Astrocyte (in vitro differentiated cells and primary cell): Measurements from ENCODE around the gene CROCC2. TPM values are rescaled to one million over a fixed set of nuclear protein-coding genes. Genes with fewer than 3 reads are reported as not detected.

Experiments
- DNase-seq: peaks from one replicate; pipeline ENCODE4 v3.0.0-alpha.2; 2010; ENCODE audit warnings: low read depth
- FAIRE-seq: peaks from 2 replicates; lab custom pipeline; 2011; peaks lifted over from hg19 to GRCh38; lab: Jason Lieb, UNC
- H2AFZ ChIP-seq: 2 replicates; pipeline ENCODE4 v1.6.0; 2012; ENCODE audit warnings: low read depth, low read length, inconsistent platforms
- H3K27ac ChIP-seq: 2 replicates; pipeline ENCODE4 v1.5.1; 2011; ENCODE audit warnings: low read depth, low read length, inconsistent platforms
- H3K27me3 ChIP-seq: 2 replicates; pipeline ENCODE4 v1.6.0; 2011; ENCODE audit warnings: low read length, inconsistent platforms; ENCODE audit not compliant: insufficient read depth
- H3K36me3 ChIP-seq: 2 replicates; pipeline ENCODE4 v1.5.1; 2011; ENCODE audit warnings: low read length, inconsistent platforms; ENCODE audit not compliant: insufficient read depth
- H3K4me1 ChIP-seq: 2 replicates; pipeline ENCODE4 v1.5.1; 2011; ENCODE audit warnings: low read length, inconsistent platforms; ENCODE audit not compliant: insufficient read depth
- H3K4me2 ChIP-seq: 2 replicates; pipeline ENCODE4 v1.6.0; 2012; ENCODE audit warnings: low read length, inconsistent platforms
- H3K4me3 ChIP-seq: 2 replicates; pipeline ENCODE4 v1.5.1; 2011; ENCODE audit warnings: low read depth, mild to moderate bottlenecking, low read length, inconsistent platforms; ENCODE audit not compliant: insufficient read depth
- H3K79me2 ChIP-seq: 2 replicates; pipeline ENCODE4 v1.6.0; 2012; ENCODE audit warnings: mild to moderate bottlenecking, low read length, inconsistent platforms; ENCODE audit not compliant: insufficient read depth
- H3K9ac ChIP-seq: 2 replicates; pipeline ENCODE4 v1.6.0; 2012; ENCODE audit warnings: mild to moderate bottlenecking, low read length, inconsistent platforms
- H3K9me3 ChIP-seq: 2 replicates; pipeline ENCODE4 v1.5.1; 2012; ENCODE audit warnings: low read depth, mild to moderate bottlenecking, low read length, inconsistent platforms; ENCODE audit not compliant: insufficient read depth
- H4K20me1 ChIP-seq: 2 replicates; pipeline ENCODE4 v1.6.0; 2012; ENCODE audit warnings: low read length, inconsistent platforms; ENCODE audit not compliant: insufficient read depth
- H3K27ac Mint-ChIP-seq: one replicate; pipeline ENCODE4 v1.8.0; 2021; ENCODE audit warnings: mild to moderate bottlenecking, mixed read lengths; ENCODE audit not compliant: unreplicated experiment
- H3K27me3 Mint-ChIP-seq: one replicate; pipeline ENCODE4 v1.8.0; 2021; ENCODE audit warnings: low read depth, mixed read lengths; ENCODE audit not compliant: unreplicated experiment
- H3K36me3 Mint-ChIP-seq: one replicate; pipeline ENCODE4 v1.8.0; 2021; ENCODE audit warnings: low read depth, mixed read lengths; ENCODE audit not compliant: unreplicated experiment
- H3K4me1 Mint-ChIP-seq: one replicate; pipeline ENCODE4 v1.8.0; 2021; ENCODE audit warnings: low read depth, mixed read lengths; ENCODE audit not compliant: unreplicated experiment
- H3K4me3 Mint-ChIP-seq: one replicate; pipeline ENCODE4 v1.8.0; 2021; ENCODE audit warnings: mild to moderate bottlenecking, moderate library complexity, mixed read lengths; ENCODE audit not compliant: unreplicated experiment
- H3K9me3 Mint-ChIP-seq: one replicate; pipeline ENCODE4 v1.8.0; 2021; ENCODE audit warnings: mild to moderate bottlenecking, mixed read lengths; ENCODE audit not compliant: unreplicated experiment
- EZH2 ChIP-seq: IDR thresholded peaks from 2 replicates; pipeline ENCODE4 v1.6.1; 2012; ENCODE audit warnings: mild to moderate bottlenecking, low read length, inconsistent platforms; ENCODE audit not compliant: insufficient read depth
- total RNA-seq: library from RNA; stranded (reverse); gene quantifications from 2 replicates; pipeline ENCODE4 v1.2.1, GENCODE V29; 2021
- TF ChIP-seq, protein P1 (sequence below): IDR thresholded peaks from 2 replicates; pipeline ENCODE4 v1.5.1; 2011; ENCODE audit warnings: low read depth, mild to moderate bottlenecking, inconsistent platforms, low read length, moderate library complexity; ENCODE audit not compliant: insufficient read depth

Gene CROCC2
- total RNA-seq, 1 donor from 2014 or later, result not detected

DNA sequence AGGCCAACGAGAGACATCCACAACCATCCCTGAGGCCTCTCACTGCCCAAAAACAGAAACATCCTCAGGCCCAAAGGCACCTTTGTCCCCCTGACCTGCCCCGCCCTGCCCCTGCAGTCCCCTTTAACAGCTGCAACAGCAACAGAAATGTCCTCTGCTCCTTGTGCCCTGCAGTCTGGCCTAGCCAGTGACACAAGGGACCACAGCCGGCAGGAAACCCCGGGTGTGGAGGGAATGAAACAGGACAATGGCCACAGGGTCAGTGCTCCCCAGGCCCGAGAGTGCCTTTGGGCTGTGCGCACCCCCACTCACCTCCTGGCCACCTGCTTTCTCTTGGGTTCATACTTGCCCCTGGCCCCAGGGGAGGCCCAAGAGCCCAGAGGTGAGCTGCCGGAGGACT is 127.9 kb downstream of the CROCC2 start:
- TF ChIP-seq, protein P1, sequence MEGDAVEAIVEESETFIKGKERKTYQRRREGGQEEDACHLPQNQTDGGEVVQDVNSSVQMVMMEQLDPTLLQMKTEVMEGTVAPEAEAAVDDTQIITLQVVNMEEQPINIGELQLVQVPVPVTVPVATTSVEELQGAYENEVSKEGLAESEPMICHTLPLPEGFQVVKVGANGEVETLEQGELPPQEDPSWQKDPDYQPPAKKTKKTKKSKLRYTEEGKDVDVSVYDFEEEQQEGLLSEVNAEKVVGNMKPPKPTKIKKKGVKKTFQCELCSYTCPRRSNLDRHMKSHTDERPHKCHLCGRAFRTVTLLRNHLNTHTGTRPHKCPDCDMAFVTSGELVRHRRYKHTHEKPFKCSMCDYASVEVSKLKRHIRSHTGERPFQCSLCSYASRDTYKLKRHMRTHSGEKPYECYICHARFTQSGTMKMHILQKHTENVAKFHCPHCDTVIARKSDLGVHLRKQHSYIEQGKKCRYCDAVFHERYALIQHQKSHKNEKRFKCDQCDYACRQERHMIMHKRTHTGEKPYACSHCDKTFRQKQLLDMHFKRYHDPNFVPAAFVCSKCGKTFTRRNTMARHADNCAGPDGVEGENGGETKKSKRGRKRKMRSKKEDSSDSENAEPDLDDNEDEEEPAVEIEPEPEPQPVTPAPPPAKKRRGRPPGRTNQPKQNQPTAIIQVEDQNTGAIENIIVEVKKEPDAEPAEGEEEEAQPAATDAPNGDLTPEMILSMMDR, result no peak
- no peak for TF ChIP-seq EZH2
- Histone ChIP-seq H3K27me3 (peaks cover 7% of the 10 kb centered on the region), H3K9ac (no peak overlapping the region), H3K36me3 (no peaks in the 10 kb centered on the region), H3K4me2 (no peak overlapping the region), H2AFZ (no peak overlapping the region), H3K27ac (no peak overlapping the region), H3K79me2 (no peaks in the 10 kb centered on the region), H3K9me3 (no peaks in the 10 kb centered on the region), H3K4me3 (no peak overlapping the region), H3K4me1 (peaks cover 7% of the 10 kb centered on the region), H4K20me1 (peaks cover 3% of the 10 kb centered on the region)
- DNase-seq, result no peak
- Mint-ChIP-seq H3K9me3 (peaks cover 3% of the 10 kb centered on the region), H3K36me3 (peaks cover 2% of the 10 kb centered on the region), H3K27ac (no peak overlapping the region), H3K4me1 (no peaks in the 10 kb centered on the region), H3K27me3 (peaks cover 53% of the 10 kb centered on the region), H3K4me3 (no peak overlapping the region)
- FAIRE-seq, result no peak

DNA sequence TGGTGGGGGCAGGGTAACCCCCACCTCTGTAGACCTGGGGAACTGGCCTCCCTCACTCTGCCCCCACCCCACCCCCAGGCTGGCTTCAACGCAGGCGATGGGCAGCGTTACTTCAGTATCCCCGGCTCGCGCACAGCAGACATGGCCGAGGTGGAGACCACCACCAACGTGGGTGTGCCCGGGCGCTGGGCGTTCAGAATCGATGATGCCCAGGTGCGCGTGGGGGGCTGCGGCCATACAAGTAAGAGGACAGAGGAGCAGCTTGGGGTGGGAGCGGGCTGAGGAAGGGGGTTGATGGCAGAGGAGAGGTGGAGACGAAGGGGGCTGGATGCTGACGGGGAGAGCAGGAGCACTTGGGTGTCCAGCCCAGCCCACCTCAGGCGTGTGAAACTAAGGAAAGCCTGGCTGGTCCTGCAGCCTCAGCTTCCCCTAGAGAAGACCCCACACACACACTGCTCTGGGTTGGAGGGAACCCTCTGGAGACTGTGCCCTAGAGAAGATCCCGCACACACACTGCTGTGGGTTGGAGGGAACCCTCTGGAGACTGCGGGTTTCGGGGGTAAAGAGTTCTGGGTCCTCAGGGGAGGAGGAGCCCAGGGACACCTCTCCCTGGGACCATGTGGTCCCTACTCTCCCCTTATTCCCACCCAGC is 128.5 kb downstream of the CROCC2 start:
- H3K9me3 ChIP-seq, result no peaks in the 10 kb centered on the region
- H3K4me1 ChIP-seq, result peaks cover 7% of the 10 kb centered on the region
- H3K79me2 ChIP-seq, result no peaks in the 10 kb centered on the region
- no peak overlapping the region for H2AFZ ChIP-seq
- no peak overlapping the region for H3K4me3 Mint-ChIP-seq
- peaks cover 54% of the 10 kb centered on the region for H3K27me3 Mint-ChIP-seq
- no peaks in the 10 kb centered on the region for H3K4me1 Mint-ChIP-seq
- H3K9me3 Mint-ChIP-seq, result peaks cover 3% of the 10 kb centered on the region
- peaks cover 3% of the 10 kb centered on the region for H4K20me1 ChIP-seq
- DNase-seq (no peak), FAIRE-seq (no peak)
- no peaks in the 10 kb centered on the region for H3K36me3 ChIP-seq
- no peak overlapping the region for H3K4me3 ChIP-seq
- H3K9ac ChIP-seq, result no peak overlapping the region
- H3K27me3 ChIP-seq, result peaks cover 7% of the 10 kb centered on the region
- H3K27ac ChIP-seq, result no peak overlapping the region
- H3K4me2 ChIP-seq, result no peak overlapping the region
- no peak for TF ChIP-seq EZH2
- TF ChIP-seq, protein P1, result no peak
- peaks cover 2% of the 10 kb centered on the region for H3K36me3 Mint-ChIP-seq
- H3K27ac Mint-ChIP-seq, result no peak overlapping the region

GRCh38 chr2:241035142-241035817 is 129.1 kb downstream of the CROCC2 start:
- Mint-ChIP-seq H3K9me3 (peaks cover 3% of the 10 kb centered on the region), H3K27me3 (peaks cover 61% of the 10 kb centered on the region), H3K36me3 (peaks cover 2% of the 10 kb centered on the region), H3K27ac (no peak overlapping the region), H3K4me1 (no peaks in the 10 kb centered on the region), H3K4me3 (no peak overlapping the region)
- Histone ChIP-seq H3K27ac (no peak overlapping the region), H3K4me1 (peaks cover 7% of the 10 kb centered on the region), H3K9me3 (no peaks in the 10 kb centered on the region), H3K36me3 (no peaks in the 10 kb centered on the region), H3K4me3 (no peak overlapping the region), H4K20me1 (peaks cover 3% of the 10 kb centered on the region), H3K9ac (no peak overlapping the region), H3K27me3 (peaks cover 7% of the 10 kb centered on the region), H3K79me2 (no peaks in the 10 kb centered on the region), H3K4me2 (no peak overlapping the region), H2AFZ (no peak overlapping the region)
- FAIRE-seq, result no peak
- TF ChIP-seq, protein P1, result no peak
- TF ChIP-seq EZH2, result no peak
- no peak for DNase-seq
